Heart left ventricle (tissue), 16 donors: ENCODE measurements around the gene GSPT1. TPM values are rescaled to one million over a fixed set of nuclear protein-coding genes. Genes with fewer than 3 reads are reported as not detected.

Experiments used
- ATAC-seq, 4 donors: fragments of 200-7000 bp; cut with Tn5 transposase; one replicate each; pipeline ENCODE4 v1.9.1; 2020 to 2022; ENCODE audit warnings: moderate library complexity in 4 of 4, mild to moderate bottlenecking in 3 of 4, moderate number of reproducible peaks in 1 of 4
- DNase-seq, 5 donors: peaks; one replicate each; pipeline ENCODE4 v3.0.0-alpha.2; 2020
- H3K27ac ChIP-seq, 12 donors: fragments of 200-600 bp; sonication (generic) in 4 of 12; one replicate each; pipeline versions ENCODE4 v1.5.0 to v1.8.0; 2016 to 2022; ENCODE audit warnings: mild to moderate bottlenecking in 2 of 12
- H3K27me3 ChIP-seq, 9 donors: fragments of 200-600 bp; sonication (generic) in 2 of 9; one replicate each; pipeline versions ENCODE4 v1.5.1 to v1.8.0; 2016 to 2022; ENCODE audit warnings: mild to moderate bottlenecking in 3 of 9
- H3K36me3 ChIP-seq, 9 donors: fragments of 200-600 bp; sonication (generic) in 2 of 9; one replicate each; pipeline versions ENCODE4 v1.5.0 to v1.8.0; 2018 to 2022; ENCODE audit warnings: mild to moderate bottlenecking in 2 of 9
- H3K4me1 ChIP-seq, 12 donors: fragments of 200-600 bp; sonication (generic) in 4 of 12; one replicate each; pipeline versions ENCODE4 v1.5.0 to v1.8.0; 2016 to 2022; ENCODE audit warnings: mild to moderate bottlenecking in 3 of 12
- H3K4me3 ChIP-seq, 12 donors: fragments of 200-600 bp; sonication (generic) in 4 of 12; one replicate each; pipeline versions ENCODE4 v1.5.0 to v1.8.0; 2017 to 2022; ENCODE audit warnings: mild to moderate bottlenecking in 9 of 12, moderate library complexity in 4 of 12
- H3K9me3 ChIP-seq, 12 donors: fragments of 200-600 bp; sonication (generic) in 4 of 12; one replicate each; pipeline versions ENCODE4 v1.5.0 to v1.8.0; 2016 to 2022; ENCODE audit warnings: mild to moderate bottlenecking in 1 of 12
- CTCF ChIP-seq, 12 donors: fragments of 200-600 bp; sonication (generic) in 4 of 12; IDR thresholded peaks; one replicate each; pipeline versions ENCODE4 v1.5.0 to v1.8.0; 2018 to 2022; ENCODE audit warnings: antibody characterized with exemption in 12 of 12, mild to moderate bottlenecking in 5 of 12
- POLR2A ChIP-seq, 2 donors: fragments of 450-650 bp; IDR thresholded peaks; one replicate each; pipeline ENCODE4 v1.6.1; 2017; ENCODE audit warnings: antibody characterized with exemption in 2 of 2, mild to moderate bottlenecking in 2 of 2, moderate library complexity in 2 of 2
- WGBS, 4 donors: extraction: QIAGEN DNeasy Blood & Tissue Kit in 2 of 4; methylation state at CpG; one replicate each; pipeline versions ENCODE4 v1.1.5 to v1.1.7; 2013 to 2018; 5-methylcytosine and 5-hydroxymethylcytosine counted together
- intact Hi-C, 10 donors: fragments of 100-400 bp; cut with DNase I; formaldehyde crosslinking; loops; one replicate each; pipeline versions ENCODE4 v1.11.1 to v1.14.2; 2022
- polyA plus RNA-seq, 2 donors: library from polyadenylated mRNA; stranded (reverse); fragments of 200-250 nt; gene quantifications; one replicate each; pipeline ENCODE4 v1.2.3, GENCODE V29; 2013
- total RNA-seq, 9 donors: library from RNA; depleted of rRNA in 2 of 9; stranded (reverse); fragments of >200 nt in 2 of 9; fragmentation: NEBNext Ultra II Directional in 3 of 9; extraction: Animal tissue kit (Norgen Biotek cat#: 25700) in 3 of 9; gene quantifications; one replicate each; pipeline versions ENCODE4 v1.1.0 to v1.2.4, GENCODE V29; 2016 to 2023
- donor health status: ischemic (EF 13 %, LVEDD 7.1; RV severe dilation, severe dysfunction).
- donor health status: healthy with polysubstance abuse.
- donor health status: DM: no; HTN: yes; CAD: no.
- donor health status: DM: no; HTN: no; CAD: no.
- donor health status: ischemic (EF 25% LVEDD 6.9; RV normal size, moderate dysfunction).
- donor health status: ischemic (EF 25% LVEDD 5.7; RV mildly dilated, moderate dysfunction).
- donor health status: healthy.
- donor health status: DM: yes; HTN: yes; CAD: no.
- donor health status: ischemic (EF 35%, LVEDD 5.7; RV mildly dilated, moderate dysfunction).
- donor health status: nonischemic (EF 11% LVEDD 7.7; RV severe dilation, severe dysfunction).
- donor health status: DM: yes; HTN: yes; CAD: no.
- donor health status: PGD.
- donor health status: ischemic (EF 29% LVEDD 5.4; RV normal size, mild dysfunction).
- donor health status: nonischemic (EF 23%, LVEDD 6.1; RV moderate dilation, normal function).

The GSPT1 gene
- total and polyA plus RNA-seq, 11 donors: 16.3 to 131 (median 91.1) TPM

- 94 to 96% (median 95%) methylated on average over 6 of the region's 6 CpGs for WGBS, 4 donors
- no peaks in the 10 kb centered on the region for H3K27me3 ChIP-seq
- peaks cover 0 to 28% (median 0%) of the 10 kb centered on the region in 9 donors for H3K36me3 ChIP-seq
- no peak for TF ChIP-seq POLR2A (IDR thresholded peaks at IDR 0.05)
- no peak for TF ChIP-seq CTCF (IDR thresholded peaks at IDR 0.05)
- no peak overlapping the region for H3K4me3 ChIP-seq
- DNase-seq (no peak), ATAC-seq (no peak)
- no peak overlapping the region for H3K27ac ChIP-seq
- intact Hi-C loops: no loop called here
- H3K4me1 ChIP-seq: peaks cover 0 to 30% (median 14%) of the 10 kb centered on the region in 12 donors
- H3K9me3 ChIP-seq: no peaks in the 10 kb centered on the region
Observed at GRCh38 chr16:11903906-11904305, 11.8 kb downstream of the GSPT1 start.

- intact Hi-C loops: no loop called here
- WGBS, 4 donors: 73 to 80% (median 74%) methylated on average over 3 of the region's 3 CpGs
- peak in 1 of 4 donors; percentile 47 for ATAC-seq
- H3K36me3 ChIP-seq: peaks cover 0 to 39% (median 5%) of the 10 kb centered on the region in 9 donors
- peaks cover 0 to 31% (median 7%) of the 10 kb centered on the region in 12 donors for H3K4me1 ChIP-seq
- no peak overlapping the region for H3K4me3 ChIP-seq
- TF ChIP-seq POLR2A (IDR thresholded peaks at IDR 0.05): no peak
- TF ChIP-seq CTCF (IDR thresholded peaks at IDR 0.05): no peak
- no peak for DNase-seq
- no peak overlapping the region for H3K27ac ChIP-seq
- H3K9me3 ChIP-seq: no peaks in the 10 kb centered on the region
- H3K27me3 ChIP-seq: no peaks in the 10 kb centered on the region
Observed at GRCh38 chr16:11901091-11901490, 14.7 kb downstream of the GSPT1 start.

DNA sequence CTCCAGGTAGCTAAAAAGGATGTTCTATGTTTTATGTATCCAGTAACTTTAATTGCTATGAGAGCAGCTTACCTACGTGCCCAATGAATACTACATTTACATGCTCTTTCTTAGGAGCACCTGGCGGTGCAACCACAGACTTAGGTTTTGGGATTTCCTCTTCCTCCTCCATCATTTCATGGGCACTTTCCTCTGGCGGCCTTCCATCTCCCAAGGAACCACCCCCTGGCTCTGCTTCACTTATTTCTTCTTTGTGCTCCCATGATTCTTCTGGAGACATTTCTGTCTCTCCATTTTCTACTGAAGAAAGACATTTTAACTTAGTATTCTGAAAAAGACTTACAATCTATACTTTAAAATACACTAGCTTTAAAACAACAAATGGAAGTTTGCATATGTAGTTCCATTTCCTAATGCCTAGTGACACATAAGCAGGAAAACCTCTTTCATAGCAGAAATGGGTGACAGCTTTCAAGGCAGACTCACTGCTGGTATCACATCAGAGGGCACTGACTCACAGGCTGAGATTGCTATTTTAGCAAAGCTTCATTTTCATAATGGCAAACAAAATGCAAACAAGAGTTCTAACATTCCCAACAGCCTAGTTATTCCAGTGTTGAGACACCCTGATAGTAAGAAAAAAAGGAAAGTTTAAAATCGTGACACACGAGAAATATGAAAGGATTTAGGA lies 19.1 kb downstream of the GSPT1 start:
- TF ChIP-seq CTCF (IDR thresholded peaks at IDR 0.05) (no peak), POLR2A (IDR thresholded peaks at IDR 0.05) (no peak)
- Histone ChIP-seq H3K27ac (peak overlapping the region in 1 of 12 donors; percentile 38), H3K27me3 (no peaks in the 10 kb centered on the region), H3K36me3 (peaks cover 0 to 72% (median 49%) of the 10 kb centered on the region in 9 donors), H3K4me1 (peaks cover 0 to 29% (median 6%) of the 10 kb centered on the region in 12 donors), H3K4me3 (no peak overlapping the region), H3K9me3 (no peaks in the 10 kb centered on the region)
- DNase-seq: no peak
- ATAC-seq: no peak
- WGBS, 4 donors: 86 to 90% (median 89%) methylated on average over 5 of the region's 5 CpGs
- intact Hi-C loops: no loop called here

- no peak for DNase-seq
- Histone ChIP-seq H3K4me1 (peaks cover 0 to 15% (median 0%) of the 10 kb centered on the region in 12 donors), H3K4me3 (no peak overlapping the region), H3K27ac (no peak overlapping the region), H3K27me3 (no peaks in the 10 kb centered on the region), H3K9me3 (no peaks in the 10 kb centered on the region), H3K36me3 (peaks cover 0 to 87% (median 77%) of the 10 kb centered on the region in 9 donors)
- TF ChIP-seq POLR2A (IDR thresholded peaks at IDR 0.05): no peak
- no peak for TF ChIP-seq CTCF (IDR thresholded peaks at IDR 0.05)
- no peak for ATAC-seq
- 94 to 96% (median 95%) methylated on average over 2 of the region's 2 CpGs for WGBS, 4 donors
- intact Hi-C loops: no loop called here
Observed at GRCh38 chr16:11893571-11893970, 22.2 kb downstream of the GSPT1 start.
